GM18526 (cell line): ENCODE data around the gene DCLK1.

Experiments
- POLR2A ChIP-seq: IDR thresholded peaks from 3 replicates; pipeline ENCODE4 v1.6.1; 2011; ENCODE audit not compliant: insufficient read length; ENCODE audit errors: extremely low read depth

The DCLK1 gene

DNA sequence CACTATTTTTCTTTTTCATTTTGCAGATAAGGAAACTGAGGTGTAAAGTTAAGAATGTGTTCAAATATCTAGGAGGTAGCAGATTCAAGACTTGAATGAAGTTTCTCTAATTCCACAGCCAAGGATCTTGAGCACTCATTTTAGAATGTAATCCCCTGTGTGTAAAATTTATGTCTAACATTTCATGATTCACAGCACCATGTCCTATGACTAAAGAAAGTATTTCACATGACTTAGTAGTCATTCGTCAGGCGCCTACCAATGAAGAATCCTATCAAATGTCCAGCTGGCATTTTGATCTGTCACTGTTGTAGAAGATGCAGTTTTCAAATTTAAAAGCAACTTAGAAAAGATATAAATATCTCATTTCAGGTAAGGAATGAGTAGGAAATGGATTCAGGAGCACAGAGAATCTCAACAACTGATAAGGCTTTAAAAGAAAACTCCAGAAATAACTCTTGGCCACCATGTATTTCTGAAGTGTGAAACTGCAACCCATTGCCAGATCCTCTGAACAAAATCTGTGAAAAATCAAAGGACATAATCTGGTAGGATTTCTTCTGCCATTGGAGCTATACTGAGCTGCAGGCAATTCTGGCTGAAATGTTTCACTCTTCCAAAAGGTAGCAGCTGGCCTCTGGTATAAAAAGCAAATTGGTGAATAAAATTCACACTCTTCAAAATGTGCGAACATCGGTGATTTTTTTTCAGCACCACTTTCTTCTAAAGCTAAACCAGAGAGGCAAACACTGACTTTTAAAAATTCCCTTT is 92.2 kb downstream of the DCLK1 start:
- no peak for TF ChIP-seq POLR2A

DNA sequence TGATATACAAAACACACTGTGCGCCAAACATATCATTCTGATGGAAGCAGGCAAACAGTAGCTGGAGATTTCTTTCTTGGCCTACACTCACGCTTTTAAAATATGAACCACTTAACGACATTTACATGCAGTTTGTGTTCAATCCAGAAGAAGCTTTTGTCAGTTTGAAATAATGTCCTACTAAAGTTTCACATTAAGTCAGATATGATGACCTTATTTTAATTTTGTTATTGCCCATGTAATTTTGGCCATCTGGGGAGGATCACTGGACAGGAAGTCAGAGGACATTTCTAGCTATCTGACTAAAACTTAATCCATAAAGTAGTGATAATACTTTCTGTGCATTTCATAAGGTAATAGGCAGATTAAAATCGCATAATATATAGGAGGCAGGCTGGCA is 98.1 kb downstream of the DCLK1 start:
- TF ChIP-seq POLR2A: no peak

GRCh38 chr13:36031490-36031889 is 99.7 kb downstream of the DCLK1 start:
- no peak for TF ChIP-seq POLR2A

- no peak for TF ChIP-seq POLR2A
These were observed 100.4 kb downstream of the DCLK1 start for GRCh38 chr13:36030670-36031331.

- no peak for TF ChIP-seq POLR2A
These were observed 102.0 kb downstream of the DCLK1 start for GRCh38 chr13:36029166-36029565.

- TF ChIP-seq POLR2A: no peak
These were observed 102.7 kb downstream of the DCLK1 start for GRCh38 chr13:36028359-36029025.

GRCh38 chr13:36026531-36026930 is 104.7 kb downstream of the DCLK1 start:
- TF ChIP-seq POLR2A: no peak

DNA sequence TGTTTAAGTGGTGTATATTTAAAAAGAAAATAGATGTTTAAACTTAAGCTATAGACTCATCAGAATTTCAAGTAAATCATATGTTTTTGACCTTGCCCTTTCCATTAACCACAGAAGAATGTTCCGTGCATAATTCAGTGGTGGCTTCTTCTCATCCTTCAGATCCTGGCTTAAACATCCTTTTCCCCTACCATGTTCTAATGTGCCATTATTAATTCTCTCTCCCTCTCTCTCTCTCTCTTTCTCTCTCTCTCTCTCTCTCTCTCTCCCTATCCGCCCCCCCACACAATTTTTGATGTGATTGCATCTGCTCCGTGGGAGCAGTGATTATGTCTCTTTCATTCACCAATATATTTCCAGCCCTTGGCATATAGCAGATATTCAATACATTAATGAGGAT is 116.4 kb downstream of the DCLK1 start:
- no peak for TF ChIP-seq POLR2A

- no peak for TF ChIP-seq POLR2A
These were observed 124.1 kb downstream of the DCLK1 start for GRCh38 chr13:36006894-36007675.

DNA sequence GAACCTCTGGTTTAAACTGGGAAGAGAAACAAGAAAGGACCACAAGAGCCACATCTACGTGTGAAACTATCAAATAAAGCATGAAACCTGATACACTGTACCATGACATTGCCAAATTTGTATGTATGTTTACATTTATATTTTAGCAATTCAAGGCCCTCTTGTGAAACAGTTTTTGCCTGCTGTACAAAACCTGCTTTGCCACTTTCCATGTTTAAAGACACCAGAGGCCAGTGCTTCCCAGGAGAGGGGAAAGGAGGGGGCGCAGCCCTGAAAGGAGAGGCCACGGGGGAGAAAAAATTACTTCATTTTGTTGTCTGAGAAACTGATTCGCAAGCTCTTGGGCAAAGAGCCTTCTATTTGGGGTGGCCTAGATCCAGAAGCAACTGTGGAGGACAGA is 124.8 kb downstream of the DCLK1 start:
- TF ChIP-seq POLR2A: no peak

GRCh38 chr13:36001561-36001960 is 129.6 kb downstream of the DCLK1 start:
- no peak for TF ChIP-seq POLR2A

- no peak for TF ChIP-seq POLR2A
These were observed 131.2 kb downstream of the DCLK1 start for GRCh38 chr13:36000028-36000427.

GRCh38 chr13:35996360-35996759 is 134.8 kb downstream of the DCLK1 start:
- TF ChIP-seq POLR2A: no peak

GRCh38 chr13:35995136-35995535 is 136.0 kb downstream of the DCLK1 start:
- TF ChIP-seq POLR2A: no peak
